Measurements from ENCODE around the gene SLCO4A1.
"Not testable (repeated sequence)": the region's sequence is repeated elsewhere in the genome, so short reads cannot be mapped to it uniquely, and the experiment has no call there.

The SLCO4A1 gene

DNA sequence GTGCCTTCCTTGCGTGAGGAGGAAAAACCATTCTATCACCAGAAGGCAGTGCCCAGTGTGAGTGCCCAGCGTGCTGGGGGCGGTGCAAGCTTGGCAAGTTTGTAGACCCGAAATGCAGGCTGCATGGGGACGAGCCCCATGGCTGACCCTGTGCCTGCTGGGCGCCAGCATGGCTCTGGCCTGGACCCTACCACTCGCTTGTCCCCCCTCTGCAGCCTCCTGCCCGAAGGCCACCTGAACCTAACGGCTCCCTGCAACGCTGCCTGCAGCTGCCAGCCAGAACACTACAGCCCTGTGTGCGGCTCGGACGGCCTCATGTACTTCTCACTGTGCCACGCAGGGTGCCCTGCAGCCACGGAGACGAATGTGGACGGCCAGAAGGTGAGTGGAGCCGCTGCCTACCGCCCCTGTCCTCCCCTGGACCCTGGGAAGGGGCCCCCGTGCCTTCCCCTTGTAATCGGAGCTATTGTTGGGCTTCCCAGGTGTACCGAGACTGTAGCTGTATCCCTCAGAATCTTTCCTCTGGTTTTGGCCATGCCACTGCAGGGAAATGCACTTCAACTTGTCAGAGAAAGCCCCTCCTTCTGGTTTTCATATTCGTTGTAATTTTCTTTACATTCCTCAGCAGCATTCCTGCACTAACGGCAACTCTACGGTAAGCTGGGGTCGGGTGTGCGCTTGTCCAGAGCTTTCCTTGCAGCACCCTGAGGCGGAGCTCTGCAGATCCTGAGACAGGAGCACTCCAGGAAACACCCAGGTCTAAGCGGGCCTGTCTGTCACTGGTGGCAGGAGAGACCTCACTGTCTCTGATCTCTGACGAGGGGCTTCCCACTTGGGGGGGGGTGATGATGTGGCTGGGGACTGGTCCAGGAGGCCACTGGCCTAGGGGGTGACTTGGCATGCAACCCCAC, 25.5 kb downstream of the SLCO4A1 start:
- no peak for DNase-seq

DNA sequence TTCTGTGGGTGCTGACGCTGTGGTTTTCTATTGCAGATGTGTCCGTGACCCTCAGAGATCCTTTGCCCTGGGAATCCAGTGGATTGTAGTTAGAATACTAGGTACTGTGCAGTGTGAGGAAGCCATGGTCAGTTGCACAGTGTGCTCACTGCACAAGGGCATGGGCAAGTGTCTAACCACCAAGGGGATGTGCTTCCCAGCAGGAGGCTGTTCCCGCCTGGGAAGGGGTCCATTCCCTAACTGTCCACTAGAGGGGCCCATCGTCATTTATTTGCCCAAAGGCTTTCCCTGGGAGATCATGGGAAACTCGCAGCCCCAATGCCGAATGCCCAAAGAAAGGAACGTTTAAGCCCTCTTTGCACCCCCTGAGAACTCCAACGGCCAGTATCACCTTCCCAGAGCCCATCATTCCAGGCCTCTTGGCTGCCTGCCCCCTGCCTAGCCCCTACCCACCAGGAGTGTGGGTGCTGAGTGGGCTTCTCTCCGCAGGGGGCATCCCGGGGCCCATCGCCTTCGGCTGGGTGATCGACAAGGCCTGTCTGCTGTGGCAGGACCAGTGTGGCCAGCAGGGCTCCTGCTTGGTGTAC, 26.2 kb downstream of the SLCO4A1 start:
- peak; percentile 64 for DNase-seq

DNA sequence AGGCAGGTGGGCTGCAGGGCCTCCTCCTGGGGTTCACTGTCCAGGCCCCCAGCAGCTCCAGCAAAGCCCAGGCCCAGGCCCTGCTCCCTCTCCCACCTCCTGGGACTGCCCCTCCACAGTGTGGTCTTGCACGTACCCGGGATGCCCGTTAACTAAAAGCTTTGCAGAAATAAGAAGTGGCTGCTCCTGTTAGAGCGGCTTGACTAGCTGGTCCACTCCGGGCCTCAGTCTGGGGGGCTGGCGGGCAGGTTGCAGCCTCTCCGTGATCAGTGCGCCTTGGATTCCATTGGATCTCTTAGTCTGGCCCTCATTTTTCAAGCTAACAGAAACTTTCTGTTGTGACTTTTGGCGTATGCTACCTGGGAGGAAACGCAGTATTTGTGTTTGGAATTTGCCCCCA, 26.9 kb downstream of the SLCO4A1 start:
- no peak for DNase-seq

GRCh38 chr20:62670156-62670555, 27.9 kb downstream of the SLCO4A1 start:
- DNase-seq, result no peak

GRCh38 chr20:62670998-62671397, 28.7 kb downstream of the SLCO4A1 start:
- DNase-seq, result no peak

GRCh38 chr20:62671765-62672164, 29.5 kb downstream of the SLCO4A1 start:
- no peak for DNase-seq

DNA sequence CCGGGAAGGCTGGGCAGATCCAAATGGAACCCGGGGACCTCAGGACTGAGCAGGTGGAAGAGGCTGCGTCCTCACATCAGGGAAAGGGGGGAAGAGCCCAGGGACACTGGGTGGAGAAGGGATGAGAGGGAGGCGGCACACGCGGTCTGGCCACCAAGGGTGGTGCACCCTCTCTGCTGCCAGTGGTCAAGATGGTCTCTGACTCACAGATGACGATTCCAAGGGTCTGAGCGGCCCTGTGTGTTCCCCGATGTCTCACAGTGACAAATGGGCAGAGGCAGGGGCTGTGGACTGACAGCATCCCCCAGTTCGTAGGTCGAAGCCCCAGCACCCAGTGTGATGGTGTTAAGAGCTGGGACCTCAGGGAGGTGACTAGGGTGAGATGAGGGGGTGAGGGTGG, 32.1 kb downstream of the SLCO4A1 start:
- no peak for DNase-seq

GRCh38 chr20:62675156-62675876, 33.0 kb downstream of the SLCO4A1 start:
- no peak for DNase-seq

- no peak for DNase-seq
These were observed 33.6 kb downstream of the SLCO4A1 start for GRCh38 chr20:62675877-62676260.

- no peak for DNase-seq
These were observed 34.7 kb downstream of the SLCO4A1 start for GRCh38 chr20:62676976-62677375.

GRCh38 chr20:62677678-62678077, 35.4 kb downstream of the SLCO4A1 start:
- DNase-seq, result no peak

- no peak for DNase-seq
These were observed 36.2 kb downstream of the SLCO4A1 start for GRCh38 chr20:62678553-62678952.

DNA sequence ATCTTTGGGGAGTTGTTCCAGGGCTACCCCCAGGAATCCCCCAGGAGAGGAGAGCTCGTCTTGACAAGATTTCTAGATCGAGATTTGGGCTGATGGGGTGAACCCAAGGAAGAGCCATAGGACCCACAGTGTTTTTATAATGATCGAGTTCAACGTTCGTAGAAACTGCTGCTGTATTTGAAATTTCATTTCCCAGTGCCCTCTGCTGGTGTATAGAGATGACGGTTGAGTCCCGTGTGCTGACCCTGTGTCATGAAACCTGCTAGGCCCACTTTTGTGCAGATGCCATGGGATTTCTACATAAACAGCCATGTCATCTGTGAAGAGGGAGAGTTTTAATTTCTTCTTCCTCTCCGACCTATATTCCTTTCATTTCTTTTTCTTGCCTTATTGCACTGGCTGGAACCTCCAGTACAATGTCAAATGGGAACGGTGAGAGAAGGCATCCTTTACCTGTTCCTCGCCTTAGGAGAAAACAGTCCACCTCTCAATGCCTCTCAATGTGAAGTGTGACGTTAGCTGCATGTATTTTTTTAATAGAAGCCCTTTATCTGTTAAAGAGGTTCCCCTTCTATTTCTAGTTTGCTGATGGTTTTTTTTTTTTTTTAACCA, 37.8 kb downstream of the SLCO4A1 start:
- DNase-seq, result no peak

GRCh38 chr20:62682912-62683517, 40.7 kb downstream of the SLCO4A1 start:
- DNase-seq, result no peak

GRCh38 chr20:62683660-62684322, 41.5 kb downstream of the SLCO4A1 start:
- DNase-seq, result not testable (repeated sequence)

DNA sequence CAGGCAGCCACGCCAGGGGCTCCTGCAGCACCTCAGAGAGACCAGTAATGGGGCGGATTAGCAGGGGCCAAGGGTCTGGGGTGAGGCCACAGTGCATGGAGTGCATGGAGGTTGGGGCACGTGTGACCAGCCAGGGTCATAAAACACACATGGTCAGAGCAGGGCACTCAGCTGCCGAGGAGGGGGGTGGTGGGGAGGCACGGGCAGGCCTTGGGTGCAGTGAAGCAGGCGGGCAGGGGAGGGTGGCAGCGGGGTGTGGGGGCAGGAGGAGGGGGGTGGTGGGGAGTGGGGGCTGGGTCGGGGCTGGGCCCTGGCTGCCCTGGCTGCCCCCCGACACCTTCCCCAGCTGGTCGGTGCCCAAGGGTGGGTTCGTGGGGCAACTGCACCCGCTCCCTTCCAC, 42.7 kb downstream of the SLCO4A1 start:
- DNase-seq, result no peak

- DNase-seq, result peak; percentile 13
These were observed 43.7 kb downstream of the SLCO4A1 start for GRCh38 chr20:62685781-62686555.

DNA sequence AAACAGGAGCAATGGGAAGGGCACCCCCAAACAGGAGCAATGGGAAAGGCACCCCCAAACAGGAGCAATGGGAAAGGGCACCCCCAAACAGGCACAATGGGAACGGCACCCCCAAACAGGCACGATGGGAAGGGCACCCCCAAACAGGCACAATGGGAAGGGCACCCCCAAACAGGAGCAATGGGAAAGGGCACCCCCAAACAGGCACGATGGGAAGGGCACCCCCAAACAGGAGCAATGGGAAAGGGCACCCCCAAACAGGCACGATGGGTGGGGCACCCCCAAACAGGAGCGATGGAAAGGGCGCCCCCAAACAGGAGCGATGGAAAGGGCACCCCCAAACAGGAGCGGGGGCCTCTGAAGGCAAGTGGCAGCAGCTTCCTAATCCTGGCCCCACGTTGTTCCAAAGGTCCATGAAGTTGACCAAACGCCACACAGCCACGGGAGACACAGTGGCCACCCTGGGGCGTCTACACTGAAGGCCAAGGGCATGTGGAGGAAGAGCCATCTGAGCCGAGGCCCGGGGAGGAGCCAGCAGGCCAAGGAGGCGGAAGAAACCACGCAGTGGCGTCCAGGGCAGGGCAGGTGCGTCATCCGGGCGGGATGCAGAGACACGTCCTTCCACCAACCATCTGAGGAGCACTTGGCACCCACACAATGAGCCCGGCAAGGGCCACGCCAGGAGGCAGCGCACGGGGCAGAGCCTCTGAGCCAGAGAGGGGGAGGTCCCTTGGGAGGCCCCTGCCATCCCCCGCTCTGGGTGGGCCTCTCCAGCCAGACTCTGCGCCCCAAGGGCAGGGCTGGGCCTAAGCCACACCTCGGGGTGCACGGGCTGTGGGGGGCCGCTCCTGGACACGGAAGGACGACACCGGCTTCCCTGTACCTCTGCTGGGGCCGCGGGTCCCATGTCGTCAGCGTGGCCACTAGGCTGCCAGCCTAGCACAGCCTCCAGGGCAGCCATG, 44.8 kb downstream of the SLCO4A1 start:
- no peak for DNase-seq

GRCh38 chr20:62688083-62688482, 45.8 kb downstream of the SLCO4A1 start:
- no peak for DNase-seq

DNA sequence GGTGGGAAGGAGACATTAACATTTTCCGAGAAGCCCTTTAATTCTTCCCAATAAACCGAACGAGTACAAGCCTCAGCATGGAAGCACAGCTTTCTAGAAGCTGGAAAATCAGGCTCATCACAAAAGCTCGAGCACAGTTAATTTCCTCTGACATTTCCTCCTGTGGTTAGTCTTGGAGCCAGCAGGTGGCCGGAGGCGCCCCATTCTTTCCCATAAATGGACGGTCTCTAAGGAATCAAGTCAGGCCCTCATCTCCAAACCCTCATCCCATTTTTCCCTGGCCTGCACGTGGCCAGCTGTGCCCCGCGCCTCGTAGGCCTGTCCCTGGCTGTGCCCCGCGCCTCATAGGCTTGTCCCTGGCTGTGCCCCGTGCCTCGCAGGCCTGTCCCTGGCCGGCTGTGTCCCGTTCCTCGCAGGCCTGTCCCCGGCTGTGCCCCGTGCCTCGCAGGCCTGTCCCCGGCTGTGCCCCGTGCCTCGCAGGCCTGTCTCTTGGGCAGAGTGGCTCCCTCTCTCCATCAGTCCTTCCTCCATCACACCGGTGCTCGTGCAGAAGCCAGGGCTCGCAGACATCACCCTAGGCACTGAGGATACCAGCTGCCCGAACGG, 46.7 kb downstream of the SLCO4A1 start:
- DNase-seq, result no peak
